Fibroblast of lung (primary cell): ENCODE data around the gene PGLYRP1.

Experiments
- CTCF ChIP-seq, 2 donors: IDR thresholded peaks in 1 of 2; conservative IDR thresholded peaks in 1 of 2; 1 replicate in 1 of 2; 2 replicates in 1 of 2; pipeline ENCODE4 v1.5.1; 2011 to 2012; ENCODE audit warnings: low read length in 2 of 2, control low read depth in 1 of 2, inconsistent platforms in 1 of 2, low read depth in 1 of 2, mild to moderate bottlenecking in 1 of 2
- EZH2 ChIP-seq: IDR thresholded peaks from 2 replicates; pipeline ENCODE4 v1.5.1; 2012; ENCODE audit warnings: low read length, control low read depth, mild to moderate bottlenecking; ENCODE audit errors: missing control alignments

- no peak for TF ChIP-seq CTCF (conservative IDR thresholded peaks at IDR 0.05 in 1 of 2, IDR thresholded peaks at IDR 0.05 in 1 of 2; ENCODE audit: low read depth in 1 of 2, low read length in 2 of 2)
- TF ChIP-seq EZH2: no peak
Measured at GRCh38 chr19:45990113-45990728, 32.6 kb downstream of the PGLYRP1 start.
